Fibroblast of villous mesenchyme (primary cell): ENCODE measurements around the gene PCDHB3. TPM values are rescaled to one million over a fixed set of nuclear protein-coding genes. Genes with fewer than 3 reads are reported as not detected.
"Not testable (repeated sequence)": the region's sequence is repeated elsewhere in the genome, so short reads cannot be mapped to it uniquely, and the experiment has no call there.

ENCODE experiments used
- DNase-seq: peaks from one replicate; pipeline ENCODE4 v3.0.0-alpha.2; 2010; ENCODE audit warnings: low read depth
- H3K4me3 ChIP-seq: 2 replicates; pipeline ENCODE4 v1.5.1; 2011; ENCODE audit warnings: low read depth, mild to moderate bottlenecking, low read length
- total RNA-seq: library from RNA; depleted of rRNA; stranded (reverse); fragments of >200 nt; gene quantifications from 2 replicates; pipeline ENCODE4 v1.2.3, GENCODE V29; 2012
- TF ChIP-seq, protein P1 (sequence below): IDR thresholded peaks from 2 replicates; pipeline ENCODE4 v1.5.1; 2012; ENCODE audit warnings: low read depth, mild to moderate bottlenecking, low read length; ENCODE audit not compliant: insufficient read depth

The PCDHB3 gene
- total RNA-seq, 1 donor: 0.43 TPM

DNA sequence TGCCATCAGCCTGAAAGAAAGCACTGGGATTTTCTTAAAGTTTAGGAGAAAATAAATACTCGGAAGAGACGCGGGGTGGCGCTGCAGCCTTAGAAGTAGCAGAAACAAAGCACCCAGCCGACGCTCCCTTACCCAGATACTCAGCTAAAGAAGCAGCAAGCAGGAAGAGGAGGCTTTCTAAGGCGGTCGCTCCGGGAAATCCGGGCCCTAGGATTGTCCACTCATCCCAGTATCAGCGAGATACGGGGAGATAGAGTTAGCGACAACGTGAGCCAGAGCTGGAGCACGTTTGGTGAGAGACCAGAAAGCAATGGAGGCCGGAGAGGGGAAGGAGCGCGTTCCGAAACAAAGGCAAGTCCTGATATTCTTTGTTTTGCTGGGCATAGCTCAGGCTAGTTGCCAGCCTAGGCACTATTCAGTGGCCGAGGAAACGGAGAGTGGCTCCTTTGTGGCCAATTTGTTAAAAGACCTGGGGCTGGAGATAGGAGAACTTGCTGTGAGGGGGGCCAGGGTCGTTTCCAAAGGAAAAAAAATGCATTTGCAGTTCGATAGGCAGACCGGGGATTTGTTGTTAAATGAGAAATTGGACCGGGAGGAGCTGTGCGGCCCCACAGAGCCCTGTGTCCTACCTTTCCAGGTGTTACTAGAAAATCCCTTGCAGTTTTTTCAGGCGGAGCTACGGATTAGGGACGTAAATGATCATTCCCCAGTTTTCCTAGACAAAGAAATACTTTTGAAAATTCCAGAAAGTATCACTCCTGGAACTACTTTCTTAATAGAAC, 5.6 kb upstream of the PCDHB3 start, which contains the start of gene PCDHB2:
Gene PCDHB2 (plus strand): TSS at position 135 of the 782 bp plus-strand sequence. CDS start 176 bp downstream, at position 311.
- DNase-seq: peak; percentile 13
- peak within 1 kb of the TSS; percentile 20 for H3K4me3 ChIP-seq
- TF ChIP-seq, protein P1, sequence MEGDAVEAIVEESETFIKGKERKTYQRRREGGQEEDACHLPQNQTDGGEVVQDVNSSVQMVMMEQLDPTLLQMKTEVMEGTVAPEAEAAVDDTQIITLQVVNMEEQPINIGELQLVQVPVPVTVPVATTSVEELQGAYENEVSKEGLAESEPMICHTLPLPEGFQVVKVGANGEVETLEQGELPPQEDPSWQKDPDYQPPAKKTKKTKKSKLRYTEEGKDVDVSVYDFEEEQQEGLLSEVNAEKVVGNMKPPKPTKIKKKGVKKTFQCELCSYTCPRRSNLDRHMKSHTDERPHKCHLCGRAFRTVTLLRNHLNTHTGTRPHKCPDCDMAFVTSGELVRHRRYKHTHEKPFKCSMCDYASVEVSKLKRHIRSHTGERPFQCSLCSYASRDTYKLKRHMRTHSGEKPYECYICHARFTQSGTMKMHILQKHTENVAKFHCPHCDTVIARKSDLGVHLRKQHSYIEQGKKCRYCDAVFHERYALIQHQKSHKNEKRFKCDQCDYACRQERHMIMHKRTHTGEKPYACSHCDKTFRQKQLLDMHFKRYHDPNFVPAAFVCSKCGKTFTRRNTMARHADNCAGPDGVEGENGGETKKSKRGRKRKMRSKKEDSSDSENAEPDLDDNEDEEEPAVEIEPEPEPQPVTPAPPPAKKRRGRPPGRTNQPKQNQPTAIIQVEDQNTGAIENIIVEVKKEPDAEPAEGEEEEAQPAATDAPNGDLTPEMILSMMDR: no peak

DNA sequence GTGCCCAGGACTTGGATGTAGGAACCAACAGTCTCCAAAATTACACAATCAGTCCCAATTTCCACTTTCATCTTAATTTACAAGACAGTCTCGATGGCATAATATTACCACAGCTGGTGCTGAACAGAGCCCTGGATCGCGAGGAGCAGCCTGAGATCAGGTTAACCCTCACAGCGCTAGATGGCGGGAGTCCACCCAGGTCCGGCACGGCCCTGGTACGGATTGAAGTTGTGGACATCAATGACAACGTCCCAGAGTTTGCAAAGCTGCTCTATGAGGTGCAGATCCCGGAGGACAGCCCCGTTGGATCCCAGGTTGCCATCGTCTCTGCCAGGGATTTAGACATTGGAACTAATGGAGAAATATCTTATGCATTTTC, 5.0 kb upstream of the PCDHB3 start:
- H3K4me3 ChIP-seq: no peak overlapping the region
- no peak for DNase-seq
- TF ChIP-seq, protein P1: no peak

DNA sequence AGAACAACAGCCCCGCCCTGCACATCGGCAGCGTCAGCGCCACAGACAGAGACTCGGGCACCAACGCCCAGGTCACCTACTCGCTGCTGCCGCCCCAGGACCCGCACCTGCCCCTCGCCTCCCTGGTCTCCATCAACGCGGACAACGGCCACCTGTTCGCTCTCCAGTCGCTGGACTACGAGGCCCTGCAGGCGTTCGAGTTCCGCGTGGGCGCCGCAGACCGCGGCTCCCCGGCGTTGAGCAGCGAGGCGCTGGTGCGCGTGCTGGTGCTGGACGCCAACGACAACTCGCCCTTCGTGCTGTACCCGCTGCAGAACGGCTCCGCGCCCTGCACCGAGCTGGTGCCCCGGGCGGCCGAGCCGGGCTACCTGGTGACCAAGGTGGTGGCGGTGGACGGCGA, 4.1 kb upstream of the PCDHB3 start:
- not testable (repeated sequence) for DNase-seq, H3K4me3 ChIP-seq

DNA sequence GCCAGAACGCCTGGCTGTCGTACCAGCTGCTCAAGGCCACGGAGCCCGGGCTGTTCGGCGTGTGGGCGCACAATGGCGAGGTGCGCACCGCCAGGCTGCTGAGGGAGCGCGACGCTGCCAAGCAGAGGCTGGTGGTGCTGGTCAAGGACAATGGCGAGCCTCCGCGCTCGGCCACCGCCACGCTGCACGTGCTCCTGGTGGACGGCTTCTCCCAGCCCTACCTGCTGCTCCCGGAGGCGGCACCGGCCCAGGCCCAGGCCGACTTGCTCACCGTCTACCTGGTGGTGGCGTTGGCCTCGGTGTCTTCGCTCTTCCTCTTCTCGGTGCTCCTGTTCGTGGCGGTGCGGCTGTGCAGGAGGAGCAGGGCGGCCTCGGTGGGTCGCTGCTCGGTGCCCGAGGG, 3.7 kb upstream of the PCDHB3 start:
- DNase-seq, H3K4me3 ChIP-seq: not testable (repeated sequence)

DNA sequence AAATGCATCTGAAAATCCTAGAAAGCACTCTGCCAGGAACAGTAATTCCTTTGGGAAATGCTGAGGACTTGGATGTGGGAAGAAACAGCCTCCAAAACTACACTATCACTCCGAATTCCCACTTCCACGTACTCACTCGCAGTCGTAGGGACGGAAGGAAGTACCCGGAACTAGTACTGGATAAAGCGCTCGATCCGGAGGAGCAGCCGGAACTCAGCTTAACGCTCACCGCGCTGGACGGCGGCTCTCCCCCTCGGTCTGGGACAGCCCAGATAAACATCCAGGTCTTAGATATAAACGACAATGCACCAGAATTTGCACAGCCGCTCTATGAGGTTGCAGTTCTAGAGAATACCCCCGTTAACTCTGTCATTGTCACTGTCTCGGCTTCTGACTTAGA, 786 bp downstream of the PCDHB3 start:
- TF ChIP-seq, protein P1: no peak
- DNase-seq: no peak
- no peak overlapping the region for H3K4me3 ChIP-seq

DNA sequence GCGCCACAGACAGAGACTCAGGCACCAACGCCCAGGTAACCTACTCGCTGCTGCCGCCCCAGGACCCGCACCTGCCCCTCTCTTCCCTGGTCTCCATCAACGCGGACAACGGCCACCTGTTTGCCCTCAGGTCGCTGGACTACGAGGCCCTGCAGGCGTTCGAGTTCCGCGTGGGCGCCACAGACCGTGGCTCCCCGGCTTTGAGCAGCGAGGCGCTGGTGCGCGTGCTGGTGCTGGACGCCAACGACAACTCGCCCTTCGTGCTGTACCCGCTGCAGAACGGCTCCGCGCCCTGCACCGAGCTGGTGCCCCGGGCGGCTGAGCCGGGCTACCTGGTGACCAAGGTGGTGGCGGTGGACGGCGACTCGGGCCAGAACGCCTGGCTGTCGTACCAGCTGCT, 1.8 kb downstream of the PCDHB3 start:
- DNase-seq, H3K4me3 ChIP-seq: not testable (repeated sequence)

DNA sequence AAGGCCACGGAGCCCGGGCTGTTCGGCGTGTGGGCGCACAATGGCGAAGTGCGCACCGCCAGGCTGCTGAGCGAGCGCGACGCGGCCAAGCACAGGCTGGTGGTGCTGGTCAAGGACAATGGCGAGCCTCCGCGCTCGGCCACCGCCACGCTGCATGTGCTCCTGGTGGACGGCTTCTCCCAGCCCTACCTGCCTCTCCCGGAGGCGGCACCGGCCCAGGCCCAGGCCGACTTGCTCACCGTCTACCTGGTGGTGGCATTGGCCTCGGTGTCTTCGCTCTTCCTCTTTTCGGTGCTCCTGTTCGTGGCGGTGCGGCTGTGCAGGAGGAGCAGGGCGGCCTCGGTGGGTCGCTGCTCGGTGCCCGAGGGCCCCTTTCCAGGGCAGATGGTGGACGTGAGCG, 2.2 kb downstream of the PCDHB3 start:
- DNase-seq, H3K4me3 ChIP-seq: not testable (repeated sequence)

DNA sequence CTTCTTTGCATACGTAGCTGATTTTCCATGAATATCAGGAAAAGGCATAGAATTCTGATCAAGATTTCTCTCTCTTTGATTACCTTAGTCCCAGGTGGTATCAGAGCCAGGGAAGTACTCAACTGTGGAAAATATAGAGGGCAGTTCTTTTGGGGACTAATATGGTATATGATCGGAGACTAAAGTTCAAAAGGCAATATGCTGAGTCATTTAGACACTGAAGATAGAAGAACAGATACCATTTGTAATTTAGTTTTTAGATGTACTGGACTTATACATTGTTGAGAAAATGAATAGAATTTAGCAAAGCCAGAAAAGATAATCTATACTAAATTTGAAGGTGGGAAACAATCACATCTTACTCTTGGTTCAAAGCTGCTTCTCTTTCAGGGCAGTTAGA, 5.1 kb downstream of the PCDHB3 start:
- no peak for DNase-seq
- H3K4me3 ChIP-seq: no peak overlapping the region
- TF ChIP-seq, protein P1: no peak

DNA sequence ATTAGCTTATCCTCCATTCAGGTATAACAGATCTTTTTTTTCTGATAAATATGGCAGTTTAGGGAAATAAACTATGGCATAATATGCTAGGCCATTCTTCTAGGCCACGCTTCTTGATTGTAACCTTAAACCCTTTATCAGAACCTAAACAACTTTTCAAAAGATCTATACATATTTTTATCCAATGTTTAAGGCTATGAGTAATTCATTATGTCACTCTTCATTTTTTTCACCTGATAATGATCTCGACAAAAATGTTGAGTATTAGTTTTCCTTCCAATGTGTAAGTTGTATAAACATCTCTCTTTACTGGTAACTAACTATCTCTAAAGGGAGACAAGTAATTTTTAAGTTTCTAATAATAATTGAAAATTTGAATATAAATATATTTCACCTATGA, 19.0 kb downstream of the PCDHB3 start:
- H3K4me3 ChIP-seq: no peak overlapping the region
- TF ChIP-seq, protein P1: no peak
- DNase-seq: no peak
